Hepatocyte (in vitro differentiated cells): Measurements from ENCODE around the gene FBXO47.

Experiments used
- EZH2 ChIP-seq: fragments of 200-600 bp; sonication (generic); IDR thresholded peaks from 2 replicates; pipeline ENCODE4 v1.6.1; 2016; ENCODE audit warnings: antibody characterized with exemption, mild to moderate bottlenecking, borderline replicate concordance
- TF ChIP-seq, protein P1 (sequence below): fragments of 200-600 bp; sonication (generic); IDR thresholded peaks from 2 replicates; pipeline ENCODE4 v1.5.1; 2016; ENCODE audit warnings: antibody characterized with exemption, mild to moderate bottlenecking; ENCODE audit not compliant: poor library complexity

DNA sequence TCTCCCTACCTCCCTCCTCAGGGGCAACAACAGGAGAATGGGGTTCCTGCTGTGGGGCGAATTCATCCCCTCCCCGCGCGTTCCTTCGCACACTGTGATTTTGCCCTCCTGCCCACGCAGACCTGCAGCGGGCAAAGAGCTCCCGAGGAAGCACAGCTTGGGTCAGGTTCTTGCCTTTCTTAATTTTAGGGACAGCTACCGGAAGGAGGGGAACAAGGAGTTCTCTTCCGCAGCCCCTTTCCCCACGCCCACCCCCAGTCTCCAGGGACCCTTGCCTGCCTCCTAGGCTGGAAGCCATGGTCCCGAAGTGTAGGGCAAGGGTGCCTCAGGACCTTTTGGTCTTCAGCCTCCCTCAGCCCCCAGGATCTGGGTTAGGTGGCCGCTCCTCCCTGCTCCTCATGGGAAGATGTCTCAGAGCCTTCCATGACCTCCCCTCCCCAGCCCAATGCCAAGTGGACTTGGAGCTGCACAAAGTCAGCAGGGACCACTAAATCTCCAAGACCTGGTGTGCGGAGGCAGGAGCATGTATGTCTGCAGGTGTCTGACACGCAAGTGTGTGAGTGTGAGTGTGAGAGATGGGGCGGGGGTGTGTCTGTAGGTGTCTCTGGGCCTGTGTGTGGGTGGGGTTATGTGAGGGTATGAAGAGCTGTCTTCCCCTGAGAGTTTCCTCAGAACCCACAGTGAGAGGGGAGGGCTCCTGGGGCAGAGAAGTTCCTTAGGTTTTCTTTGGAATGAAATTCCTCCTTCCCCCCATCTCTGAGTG, 47.7 kb downstream of the FBXO47 start:
- TF ChIP-seq, protein P1, sequence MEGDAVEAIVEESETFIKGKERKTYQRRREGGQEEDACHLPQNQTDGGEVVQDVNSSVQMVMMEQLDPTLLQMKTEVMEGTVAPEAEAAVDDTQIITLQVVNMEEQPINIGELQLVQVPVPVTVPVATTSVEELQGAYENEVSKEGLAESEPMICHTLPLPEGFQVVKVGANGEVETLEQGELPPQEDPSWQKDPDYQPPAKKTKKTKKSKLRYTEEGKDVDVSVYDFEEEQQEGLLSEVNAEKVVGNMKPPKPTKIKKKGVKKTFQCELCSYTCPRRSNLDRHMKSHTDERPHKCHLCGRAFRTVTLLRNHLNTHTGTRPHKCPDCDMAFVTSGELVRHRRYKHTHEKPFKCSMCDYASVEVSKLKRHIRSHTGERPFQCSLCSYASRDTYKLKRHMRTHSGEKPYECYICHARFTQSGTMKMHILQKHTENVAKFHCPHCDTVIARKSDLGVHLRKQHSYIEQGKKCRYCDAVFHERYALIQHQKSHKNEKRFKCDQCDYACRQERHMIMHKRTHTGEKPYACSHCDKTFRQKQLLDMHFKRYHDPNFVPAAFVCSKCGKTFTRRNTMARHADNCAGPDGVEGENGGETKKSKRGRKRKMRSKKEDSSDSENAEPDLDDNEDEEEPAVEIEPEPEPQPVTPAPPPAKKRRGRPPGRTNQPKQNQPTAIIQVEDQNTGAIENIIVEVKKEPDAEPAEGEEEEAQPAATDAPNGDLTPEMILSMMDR = no peak
- TF ChIP-seq EZH2 = no peak
